ENCODE results near the gene TEX38. TPM values are rescaled to one million over a fixed set of nuclear protein-coding genes. Genes with fewer than 3 reads are reported as not detected.

Gene TEX38
- total and polyA plus RNA-seq, 2 experiments from 2014 or later = not detected

GRCh38 chr1:46687921-46688509 lies 16.4 kb downstream of the TEX38 start:
- Histone ChIP-seq H3K27ac (ENCODE audit: low read depth) (no peak overlapping the region), H3K36me3 (ENCODE audit: insufficient read depth) (peaks cover 50% of the 10 kb centered on the region), H3K4me2 (no peak overlapping the region), H2AFZ (no peak overlapping the region), H3K9me2 (ENCODE audit: insufficient read depth) (no peaks in the 10 kb centered on the region), H3K4me1 (ENCODE audit: insufficient read depth) (no peaks in the 10 kb centered on the region), H3K4me3 (no peak overlapping the region), H3K79me2 (replicated peaks; ENCODE audit: insufficient read depth) (no peaks in the 10 kb centered on the region), H3K27me3 (ENCODE audit: insufficient read depth) (no peaks in the 10 kb centered on the region), H4K20me1 (replicated peaks; ENCODE audit: insufficient read depth) (peaks cover 4% of the 10 kb centered on the region; the same call in 1 of the 2 replicates), H3F3A (replicated peaks; ENCODE audit: low read depth) (no peaks in the 10 kb centered on the region)
- no peak overlapping the region; the same call in 1 of the 2 replicates for H3K27ac Mint-ChIP-seq
- no peak for ATAC-seq
- H3K4me3 Mint-ChIP-seq = no peak overlapping the region
- peaks cover 68% of the 10 kb centered on the region for H3K36me3 Mint-ChIP-seq (ENCODE audit: low read depth)
- peaks cover 2% of the 10 kb centered on the region for H3K27me3 Mint-ChIP-seq (ENCODE audit: insufficient read depth, low read depth, poor library complexity)
- TF ChIP-seq EZH2phosphoT487 (IDR thresholded peaks at IDR 0.05; ENCODE audit: unreplicated experiment) = no peak
- TF ChIP-seq CREB1 (CRISPR knock-in tag; IDR thresholded peaks at IDR 0.05; ENCODE audit: low read depth) = no peak
- TF ChIP-seq JUNB (IDR thresholded peaks at IDR 0.05; ENCODE audit: unreplicated experiment) = no peak
- no peak for TF ChIP-seq NANOG (IDR thresholded peaks at IDR 0.05; ENCODE audit: borderline replicate concordance)
- TF ChIP-seq ZNF331 (CRISPR knock-in tag; IDR thresholded peaks at IDR 0.05; ENCODE audit: low read depth) = no peak
- TF ChIP-seq ZNF462 (CRISPR knock-in tag; IDR thresholded peaks at IDR 0.05) = no peak
- TF ChIP-seq, protein P1, sequence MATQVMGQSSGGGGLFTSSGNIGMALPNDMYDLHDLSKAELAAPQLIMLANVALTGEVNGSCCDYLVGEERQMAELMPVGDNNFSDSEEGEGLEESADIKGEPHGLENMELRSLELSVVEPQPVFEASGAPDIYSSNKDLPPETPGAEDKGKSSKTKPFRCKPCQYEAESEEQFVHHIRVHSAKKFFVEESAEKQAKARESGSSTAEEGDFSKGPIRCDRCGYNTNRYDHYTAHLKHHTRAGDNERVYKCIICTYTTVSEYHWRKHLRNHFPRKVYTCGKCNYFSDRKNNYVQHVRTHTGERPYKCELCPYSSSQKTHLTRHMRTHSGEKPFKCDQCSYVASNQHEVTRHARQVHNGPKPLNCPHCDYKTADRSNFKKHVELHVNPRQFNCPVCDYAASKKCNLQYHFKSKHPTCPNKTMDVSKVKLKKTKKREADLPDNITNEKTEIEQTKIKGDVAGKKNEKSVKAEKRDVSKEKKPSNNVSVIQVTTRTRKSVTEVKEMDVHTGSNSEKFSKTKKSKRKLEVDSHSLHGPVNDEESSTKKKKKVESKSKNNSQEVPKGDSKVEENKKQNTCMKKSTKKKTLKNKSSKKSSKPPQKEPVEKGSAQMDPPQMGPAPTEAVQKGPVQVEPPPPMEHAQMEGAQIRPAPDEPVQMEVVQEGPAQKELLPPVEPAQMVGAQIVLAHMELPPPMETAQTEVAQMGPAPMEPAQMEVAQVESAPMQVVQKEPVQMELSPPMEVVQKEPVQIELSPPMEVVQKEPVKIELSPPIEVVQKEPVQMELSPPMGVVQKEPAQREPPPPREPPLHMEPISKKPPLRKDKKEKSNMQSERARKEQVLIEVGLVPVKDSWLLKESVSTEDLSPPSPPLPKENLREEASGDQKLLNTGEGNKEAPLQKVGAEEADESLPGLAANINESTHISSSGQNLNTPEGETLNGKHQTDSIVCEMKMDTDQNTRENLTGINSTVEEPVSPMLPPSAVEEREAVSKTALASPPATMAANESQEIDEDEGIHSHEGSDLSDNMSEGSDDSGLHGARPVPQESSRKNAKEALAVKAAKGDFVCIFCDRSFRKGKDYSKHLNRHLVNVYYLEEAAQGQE (IDR thresholded peaks at IDR 0.05; ENCODE audit: unreplicated experiment) = no peak
- no peak for DNase-seq (ENCODE audit: low spot score)
- H3K4me1 Mint-ChIP-seq = no peaks in the 10 kb centered on the region; the same call in 1 of the 3 replicates
- H3K9me3 Mint-ChIP-seq = no peaks in the 10 kb centered on the region
